A172 (cell line): ENCODE data around the gene SATB2. TPM values are rescaled to one million over a fixed set of nuclear protein-coding genes. Genes with fewer than 3 reads are reported as not detected.

Experiments
- DNase-seq: peaks from one replicate; pipeline ENCODE4 v3.0.0-alpha.2; 2015; ENCODE audit warnings: low spot score
- total RNA-seq: library from RNA; depleted of rRNA; stranded (reverse); fragments of >200 nt; shearing (Covaris generic); gene quantifications from 2 replicates; pipeline ENCODE4 v1.2.3, GENCODE V29; 2014

SATB2 gene
- total RNA-seq, 1 experiment from 2014 or later = 10.2 TPM

DNA sequence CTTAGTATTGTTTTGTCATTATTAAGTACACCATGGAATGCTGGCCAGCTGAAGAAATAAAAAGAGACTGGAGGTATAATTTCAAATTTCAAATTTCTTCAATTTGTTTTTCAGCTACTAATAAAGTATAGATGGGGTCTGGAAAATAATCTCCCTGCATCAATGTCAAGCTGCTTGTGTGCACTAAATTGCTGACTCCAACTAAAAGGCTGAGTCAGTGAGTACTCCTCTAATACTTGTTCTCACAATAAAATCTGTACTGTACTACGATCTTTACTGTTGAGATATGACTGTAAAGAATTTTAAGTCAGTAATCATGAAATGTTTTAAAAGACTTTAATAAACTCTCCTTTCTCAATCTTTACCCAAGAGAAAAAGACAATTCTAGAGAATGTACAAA lies 131.9 kb downstream of the SATB2 start:
- DNase-seq = no peak

DNA sequence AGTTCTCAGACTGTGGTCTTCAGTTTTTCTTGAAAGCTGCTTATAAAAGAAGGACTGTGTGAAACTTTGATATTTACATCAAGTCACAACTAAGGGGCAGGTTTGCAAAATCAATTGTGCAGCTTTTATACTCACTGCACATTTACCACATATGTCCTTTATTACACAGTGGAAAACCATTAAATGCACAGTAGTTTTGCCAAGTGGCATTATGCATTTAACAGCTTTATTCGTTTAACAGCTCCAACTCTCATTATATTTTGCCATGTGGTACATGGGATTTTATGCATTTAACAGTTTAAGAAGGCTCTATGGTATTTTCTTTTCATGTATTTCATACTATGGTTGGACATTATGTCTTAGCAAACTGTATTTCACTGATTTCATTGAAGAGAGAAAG lies 135.6 kb downstream of the SATB2 start:
- no peak for DNase-seq

DNA sequence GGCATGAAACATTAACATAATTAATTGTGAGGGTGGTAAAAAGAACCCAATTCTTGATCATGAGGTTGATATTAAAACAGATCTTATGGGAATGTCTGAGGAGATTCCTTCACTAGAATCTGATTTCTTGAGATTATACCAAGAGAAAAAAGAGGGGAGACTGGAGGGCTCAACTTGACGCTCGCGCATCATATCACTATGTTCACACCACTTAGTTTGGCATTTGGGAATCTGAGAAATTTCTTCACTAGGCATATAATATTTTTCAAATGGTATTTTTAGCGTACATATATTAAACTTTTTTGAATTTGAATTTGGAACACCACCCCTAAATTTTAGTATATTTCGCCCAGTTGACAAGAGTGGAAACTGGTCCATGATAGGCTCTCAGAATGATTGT lies 140.1 kb downstream of the SATB2 start:
- no peak for DNase-seq

DNA sequence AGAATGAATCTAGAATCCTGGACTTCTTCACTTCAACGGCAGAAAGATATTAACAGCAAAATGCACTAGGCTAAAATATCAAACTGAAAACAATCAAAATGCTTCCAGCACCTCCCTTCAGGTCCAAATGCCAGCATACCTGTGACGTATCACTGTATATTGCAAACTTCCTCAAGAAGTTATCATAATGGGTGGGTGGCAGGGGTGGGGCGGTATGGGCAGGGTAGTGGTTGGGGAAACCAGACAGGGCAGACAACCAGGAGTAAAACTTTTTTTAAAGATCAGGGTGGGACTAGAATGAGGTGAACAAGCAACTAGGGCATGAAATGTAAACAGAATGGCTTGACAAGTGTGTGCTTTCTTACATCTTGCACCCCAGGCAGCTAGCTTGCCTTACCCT lies 140.9 kb downstream of the SATB2 start:
- no peak for DNase-seq

DNA sequence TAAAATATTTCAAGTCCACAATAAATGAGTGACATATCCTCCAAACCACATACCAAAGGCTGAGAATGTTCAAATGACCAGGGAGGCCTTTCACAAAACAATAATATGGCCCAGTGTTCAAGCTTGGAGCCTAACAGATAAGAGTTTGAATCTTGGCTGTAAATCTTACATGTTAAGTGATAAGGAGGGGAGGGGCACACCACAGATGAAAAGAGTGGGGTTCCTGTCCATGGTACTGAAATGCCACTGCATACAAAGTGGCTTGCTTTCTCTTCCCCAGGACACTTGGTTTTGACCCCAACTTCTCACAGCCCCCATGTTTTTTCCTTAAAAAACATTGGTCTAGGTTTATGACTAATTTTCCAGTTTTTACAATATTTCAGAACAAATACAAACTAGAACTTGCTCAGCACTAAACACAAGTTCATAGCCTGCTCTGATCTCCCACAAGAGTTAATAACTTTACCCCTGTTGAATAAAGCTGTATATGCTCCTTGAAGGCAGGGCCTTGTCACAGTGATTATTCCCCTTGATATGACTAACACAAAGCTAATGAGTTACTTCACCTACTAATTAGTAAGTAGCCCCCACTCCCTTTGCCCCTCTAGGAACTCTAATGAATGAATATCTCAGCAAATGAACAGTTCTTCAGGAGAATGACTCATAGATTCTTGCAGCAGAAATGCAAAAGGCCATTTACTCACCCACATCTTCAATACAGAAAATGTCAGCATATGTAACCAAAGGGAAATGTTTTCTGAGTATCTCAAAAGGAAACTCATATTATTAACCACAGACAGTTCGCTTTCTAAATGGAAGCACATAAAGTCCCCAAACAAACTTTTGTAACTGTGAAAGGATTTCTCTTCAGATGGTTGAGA lies 142.2 kb downstream of the SATB2 start:
- DNase-seq = peak; percentile 49

DNA sequence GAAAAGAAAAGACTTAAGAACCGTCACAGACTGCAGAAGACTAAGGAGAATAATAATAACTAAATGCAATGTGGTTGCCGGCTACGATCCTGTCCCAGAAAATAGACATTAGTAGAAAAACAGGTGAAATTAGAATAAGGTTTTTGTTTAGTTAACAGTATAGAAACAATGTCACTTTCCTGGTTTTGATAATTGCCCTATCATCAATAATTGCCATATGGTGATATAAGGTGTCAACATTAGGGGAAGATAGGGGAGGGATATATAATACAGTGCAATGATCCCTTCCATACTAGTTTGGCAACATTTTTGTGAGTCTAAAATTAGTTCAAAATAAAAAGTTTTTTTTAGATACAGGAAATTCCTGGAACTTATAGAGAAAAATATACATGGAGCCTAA lies 144.8 kb downstream of the SATB2 start:
- DNase-seq = no peak

DNA sequence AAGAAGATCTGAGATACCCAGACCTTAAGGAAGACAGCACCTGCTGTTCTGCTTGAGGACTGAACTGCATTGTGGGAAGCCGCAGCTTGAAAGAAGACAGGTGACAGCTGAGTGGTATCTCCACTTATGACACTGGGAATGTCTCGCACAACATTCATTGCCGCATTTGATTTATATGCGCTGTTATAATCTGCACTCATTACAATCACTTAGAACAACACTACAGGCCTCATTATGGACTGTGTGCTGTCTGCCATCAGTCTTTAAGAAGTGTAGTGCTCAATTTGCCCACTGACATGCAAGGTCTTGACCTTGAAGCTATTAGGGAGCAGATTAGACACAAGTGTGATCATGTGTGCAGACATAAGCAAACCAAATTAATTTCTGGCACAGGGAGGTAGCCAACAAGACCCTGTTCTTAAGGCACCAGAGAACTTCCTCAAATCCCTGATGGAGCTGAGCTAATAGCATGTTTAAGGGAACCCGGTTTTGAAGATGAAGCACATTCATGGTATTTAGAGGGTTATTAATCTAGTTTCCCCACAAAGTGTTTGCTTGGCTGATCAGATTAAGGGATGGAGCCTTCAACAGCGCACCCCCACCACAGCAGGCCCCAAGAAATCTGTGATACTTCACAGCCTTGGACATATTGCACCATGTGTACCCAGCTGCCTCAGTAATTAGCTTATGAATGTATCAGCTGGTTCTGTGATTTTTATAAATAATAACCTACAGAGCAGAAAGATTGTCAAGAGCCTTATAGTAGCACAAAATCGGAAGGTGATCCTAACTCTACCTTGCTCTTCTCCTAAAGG lies 146.8 kb downstream of the SATB2 start:
- no peak for DNase-seq

DNA sequence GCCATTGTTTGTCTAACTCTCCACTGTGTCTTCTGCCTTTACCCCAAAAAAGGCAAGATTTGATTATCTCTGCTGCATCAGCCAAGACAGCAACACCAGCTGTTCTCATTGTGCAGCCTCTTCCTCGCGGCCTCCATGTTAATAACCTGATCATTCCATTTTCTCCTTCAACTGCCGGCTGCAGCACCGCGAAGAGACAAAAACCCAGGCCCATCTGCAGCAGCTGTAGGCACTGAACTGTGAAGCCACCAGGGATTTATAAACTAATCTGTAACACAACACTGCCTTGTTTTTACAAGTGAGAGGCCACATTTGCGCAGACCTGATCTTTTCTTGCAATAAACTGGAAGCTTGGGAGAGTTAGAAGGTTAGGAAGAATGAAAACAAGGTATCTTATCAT lies 147.8 kb downstream of the SATB2 start:
- DNase-seq = no peak

DNA sequence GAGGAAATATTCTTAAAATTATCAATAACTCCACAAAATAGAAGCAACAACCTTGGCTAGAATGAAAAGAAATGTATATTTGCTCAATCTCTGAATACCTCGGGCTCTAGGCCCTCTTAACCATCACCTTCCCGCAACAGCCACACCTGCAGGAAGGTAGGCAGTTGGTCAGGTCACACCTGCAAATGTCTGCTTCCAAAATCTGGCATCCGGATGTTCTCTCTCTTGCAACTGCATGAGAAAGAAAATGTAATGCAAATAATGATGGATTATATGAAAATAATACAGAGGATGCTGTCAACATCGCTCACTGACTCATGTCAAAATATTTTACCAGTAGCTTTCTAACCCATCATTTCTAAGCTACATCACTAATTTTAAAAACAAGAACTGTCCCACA lies 148.3 kb downstream of the SATB2 start:
- no peak for DNase-seq

DNA sequence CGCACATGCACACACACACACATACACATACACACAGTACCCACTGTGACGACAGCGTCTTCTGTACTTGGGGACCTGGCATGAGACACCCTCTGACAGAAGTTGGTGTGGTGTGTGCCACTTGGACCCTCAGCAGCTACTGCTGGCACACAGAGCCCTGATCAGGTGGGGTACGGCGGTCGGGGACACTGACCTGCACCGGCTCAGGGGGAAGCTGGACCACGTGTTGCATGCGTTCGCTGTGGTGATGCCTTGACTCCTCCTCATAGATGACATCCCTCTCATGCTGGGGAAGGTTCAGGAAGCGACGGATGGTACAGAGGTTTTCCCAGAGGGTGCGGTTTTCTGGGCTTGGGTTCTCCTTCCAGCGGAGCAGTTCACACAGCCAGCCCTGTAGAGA lies 149.2 kb downstream of the SATB2 start:
- no peak for DNase-seq

DNA sequence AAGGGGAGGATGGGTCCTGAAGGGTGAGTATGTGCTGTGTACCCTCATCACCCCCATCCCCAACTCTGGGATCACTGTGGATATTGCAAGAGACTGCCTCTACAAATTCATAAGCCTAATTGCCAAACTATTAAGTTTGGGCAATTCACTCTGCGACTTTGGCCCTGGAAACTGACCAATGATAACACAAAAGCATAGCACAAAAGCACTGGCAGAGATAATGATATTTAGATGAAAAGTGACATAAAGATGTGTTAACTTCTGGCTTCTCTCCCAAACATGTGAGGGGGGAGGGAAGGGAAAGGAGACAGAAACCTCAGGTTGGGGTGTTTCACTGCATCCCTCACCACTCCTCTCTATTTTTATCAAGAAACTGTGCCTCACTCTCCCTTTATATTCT lies 150.3 kb downstream of the SATB2 start:
- DNase-seq = no peak

DNA sequence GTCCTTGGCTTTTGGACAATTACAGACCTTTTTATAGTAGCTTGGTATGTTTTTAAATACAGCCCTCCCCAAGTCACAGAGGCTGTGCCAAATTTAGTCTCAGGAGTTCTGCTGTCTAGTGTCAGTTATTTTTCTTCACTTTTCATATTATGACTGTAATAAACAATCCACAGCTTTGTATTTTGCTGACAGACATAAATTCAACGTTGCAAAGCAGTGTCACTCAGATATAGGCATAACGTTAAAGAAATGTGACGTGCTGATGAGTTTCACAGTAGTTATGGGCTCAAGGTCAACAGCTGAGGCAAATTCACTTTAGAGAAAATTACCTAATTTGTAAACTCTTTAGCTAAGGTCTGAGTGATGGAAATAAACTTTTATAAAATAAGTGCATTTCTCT lies 151.6 kb downstream of the SATB2 start:
- DNase-seq = no peak

DNA sequence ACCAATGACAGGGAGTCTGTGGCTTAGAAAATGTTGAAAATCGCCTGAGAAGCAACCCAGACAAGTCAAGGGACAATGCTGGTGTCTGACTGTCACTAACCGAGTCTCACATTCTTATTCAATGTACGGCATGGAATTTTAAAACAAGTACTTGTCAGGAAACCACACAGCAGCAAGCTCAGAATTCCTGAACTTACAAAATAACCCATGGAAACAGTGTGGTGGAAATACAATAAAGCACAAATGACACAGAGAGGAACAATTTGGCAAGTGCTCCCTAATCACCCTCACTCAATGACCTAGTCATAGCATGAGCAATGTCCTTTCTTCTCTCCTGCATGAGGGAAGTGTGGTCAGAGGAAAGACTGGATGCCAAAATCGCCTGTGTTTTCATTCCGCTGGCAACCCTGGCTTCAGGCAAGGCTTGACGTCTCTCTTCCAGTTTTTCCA lies 154.0 kb downstream of the SATB2 start:
- peak; percentile 97 for DNase-seq

DNA sequence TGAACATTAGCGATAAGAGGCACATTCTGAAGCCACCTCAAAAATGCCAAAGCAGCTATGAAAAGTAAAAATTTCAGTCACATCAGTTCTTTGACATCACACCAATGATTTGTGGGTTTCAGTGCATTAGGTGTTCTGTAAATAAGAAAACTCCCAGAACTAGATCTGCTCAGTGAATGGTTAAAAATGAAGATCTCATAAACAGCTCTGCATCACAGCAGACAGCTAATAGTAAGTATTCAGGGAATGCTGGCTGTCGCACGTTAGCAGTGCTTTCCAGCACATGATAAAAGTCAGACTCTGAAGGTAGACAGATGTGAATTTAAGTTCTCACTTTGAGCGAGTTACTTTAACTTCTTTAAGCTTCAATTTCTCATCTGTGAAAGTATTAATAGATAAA lies 154.9 kb downstream of the SATB2 start:
- DNase-seq = peak; percentile 8

DNA sequence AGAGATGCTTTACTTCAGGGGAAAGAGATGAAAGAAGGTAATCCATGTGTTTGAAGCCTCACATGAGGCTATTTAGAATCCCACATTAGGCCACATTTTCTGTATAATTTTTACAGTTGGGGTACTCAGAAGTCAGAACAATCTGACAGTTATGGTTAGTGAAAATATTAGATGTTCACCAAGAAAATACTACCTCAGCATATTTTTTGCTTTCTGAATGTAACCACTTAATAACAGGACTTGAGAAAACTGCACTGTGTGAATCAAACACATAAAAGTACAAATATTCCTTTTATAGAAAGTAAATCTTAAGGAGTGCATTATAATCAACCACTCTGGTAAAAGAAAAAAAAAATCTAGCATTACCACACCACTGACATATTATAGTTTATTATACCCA lies 169.3 kb downstream of the SATB2 start:
- DNase-seq = no peak

DNA sequence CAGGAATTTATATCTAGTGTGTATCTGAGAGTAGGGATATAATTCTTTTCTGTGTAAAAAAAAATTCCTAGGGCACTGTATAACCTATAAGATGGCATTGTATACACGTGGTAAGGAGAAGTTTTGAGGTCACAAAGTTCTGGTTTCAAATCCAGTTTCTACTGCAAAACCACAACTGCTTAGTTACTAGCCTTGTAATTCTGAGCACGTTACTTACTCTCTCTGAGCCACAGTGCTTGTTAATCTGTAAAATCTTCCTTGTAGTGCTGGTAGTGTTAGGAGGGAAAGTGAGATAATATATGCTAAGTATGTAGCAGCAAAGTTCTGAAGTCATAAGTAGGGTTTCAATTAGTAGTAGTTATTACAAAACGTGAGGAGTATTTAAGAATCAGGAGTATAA lies 175.4 kb downstream of the SATB2 start:
- no peak for DNase-seq

DNA sequence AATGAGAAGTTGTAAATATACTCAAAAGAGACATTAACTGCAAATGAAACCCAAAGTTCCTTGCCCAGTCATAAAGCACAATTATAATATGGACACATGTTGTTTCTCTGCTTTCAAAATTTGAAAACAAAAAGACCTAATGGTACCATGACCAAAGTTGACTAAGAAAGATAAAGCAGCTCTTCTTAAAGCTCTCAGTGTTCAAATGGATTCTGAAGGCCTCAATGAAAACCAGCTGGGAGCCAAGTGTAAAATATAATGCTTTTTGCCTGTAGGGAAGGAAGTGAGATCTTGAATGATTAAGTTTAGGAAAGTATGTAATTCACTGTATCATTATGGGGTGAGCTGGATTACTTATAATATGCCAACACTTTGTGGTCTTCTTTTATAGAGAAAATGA lies 178.6 kb downstream of the SATB2 start:
- DNase-seq = no peak

DNA sequence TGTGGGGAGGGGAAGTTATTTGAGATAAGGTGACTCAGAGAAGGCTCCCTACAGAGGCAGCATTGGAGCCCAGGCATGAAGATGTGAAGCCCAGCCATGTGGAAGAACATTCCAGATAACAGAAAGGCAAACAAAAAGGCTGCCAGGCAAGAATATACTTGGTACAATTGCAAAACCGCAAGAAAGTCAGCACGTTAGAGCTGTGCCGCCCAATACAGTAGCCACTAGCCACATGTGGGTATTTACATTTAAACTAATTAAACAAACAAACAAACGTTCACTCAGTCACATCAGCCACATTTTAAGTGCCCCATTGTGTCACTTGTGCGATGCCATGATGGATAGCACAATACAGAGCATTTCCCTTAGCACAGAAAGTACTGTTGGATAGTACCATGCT lies 179.6 kb downstream of the SATB2 start:
- DNase-seq = no peak

DNA sequence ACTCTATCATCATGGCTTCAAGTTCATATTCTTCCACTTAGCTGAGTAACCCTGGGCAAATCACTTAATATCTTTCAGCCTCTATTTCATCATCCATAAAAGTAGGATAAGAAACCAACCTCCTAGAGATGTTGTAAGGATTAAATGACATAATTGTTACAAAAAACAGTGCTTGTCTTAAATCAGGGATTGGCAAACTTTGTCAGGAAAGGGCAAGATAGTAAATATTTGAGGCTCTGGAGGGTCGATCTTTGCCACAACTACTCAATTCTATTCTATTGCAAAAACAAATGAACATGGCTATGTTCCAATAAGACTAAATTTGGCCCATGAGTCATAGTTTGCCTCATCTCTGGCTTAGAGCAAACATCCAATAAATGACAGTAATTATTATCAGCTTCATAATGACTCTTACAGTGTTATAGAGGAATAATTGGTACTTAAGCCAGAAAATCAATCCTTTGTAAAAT lies 184.7 kb downstream of the SATB2 start:
- DNase-seq = peak; percentile 4

DNA sequence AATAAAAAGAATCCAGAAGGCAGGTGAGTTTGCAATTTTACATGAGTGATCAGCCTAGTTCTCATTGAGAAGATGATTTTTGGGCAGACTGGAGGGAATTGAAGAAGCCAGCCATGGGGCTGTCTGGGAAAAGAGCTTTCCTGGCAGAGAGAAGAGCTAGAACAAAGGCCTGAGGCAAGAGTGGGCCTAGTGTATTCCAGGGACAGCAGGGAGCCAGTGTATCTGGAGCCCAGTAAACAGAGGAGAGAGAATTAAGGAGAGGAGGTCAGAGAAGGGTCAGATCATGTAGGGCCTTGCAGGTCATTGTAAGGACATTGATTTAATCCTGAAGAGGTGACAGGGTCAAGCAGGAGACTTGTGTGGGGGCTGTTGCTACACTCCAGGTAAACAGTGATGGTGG lies 195.8 kb downstream of the SATB2 start:
- DNase-seq = no peak

DNA sequence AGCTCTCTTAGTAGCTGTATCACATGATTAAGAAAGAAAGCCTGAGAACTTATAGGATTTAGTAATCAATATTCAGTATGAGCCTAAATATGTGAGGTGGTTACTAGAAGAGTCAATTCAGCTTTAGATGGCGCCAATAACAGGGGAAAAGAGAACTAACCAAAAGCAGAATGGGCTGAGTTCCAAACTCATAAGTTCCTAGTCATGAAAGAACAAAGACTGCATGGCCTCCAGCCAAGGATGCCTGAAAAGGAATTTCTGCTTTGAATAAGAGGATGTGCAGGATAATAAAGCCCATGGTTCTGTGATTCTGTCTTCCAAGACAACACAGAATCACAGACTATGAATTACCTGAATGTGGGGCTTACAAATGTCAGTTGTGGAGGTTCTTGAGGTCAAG lies 196.5 kb downstream of the SATB2 start:
- DNase-seq = no peak

DNA sequence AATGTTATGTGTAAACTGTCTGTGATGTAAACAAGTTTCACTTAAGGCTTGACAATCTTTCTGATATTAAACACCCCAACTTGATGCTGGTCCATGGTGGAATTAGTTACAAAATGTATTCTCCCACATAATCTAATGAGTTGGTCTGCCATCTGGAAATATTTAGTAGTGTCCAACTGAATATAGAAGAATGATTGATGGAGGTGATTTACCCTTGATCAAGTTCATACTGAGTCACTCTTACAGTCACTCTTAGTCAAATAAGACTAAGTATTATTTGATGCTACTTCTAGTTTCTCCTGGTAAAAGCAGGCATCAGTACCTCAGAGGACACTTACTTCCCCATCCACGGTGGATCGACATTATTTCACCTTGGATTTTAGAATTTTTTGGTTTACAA lies 198.1 kb downstream of the SATB2 start:
- DNase-seq = no peak

DNA sequence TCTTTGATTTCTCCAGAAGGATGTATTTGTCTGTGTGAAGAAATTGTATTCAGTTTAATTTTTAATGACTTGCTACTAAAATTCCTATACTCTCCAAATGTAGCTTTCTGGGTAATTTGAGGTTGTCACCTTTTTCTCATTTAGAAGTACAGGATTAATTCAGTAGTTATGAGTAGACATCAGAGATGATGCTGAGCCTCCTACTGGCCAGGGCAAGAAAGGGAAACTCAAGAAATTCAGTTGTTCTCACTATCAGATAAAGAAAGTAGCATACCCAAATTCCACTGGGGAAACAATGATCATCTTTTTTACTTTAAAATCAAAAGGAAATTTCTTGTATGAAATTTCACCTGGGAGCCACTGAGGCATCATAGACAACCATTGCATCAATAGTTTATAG lies 199.4 kb downstream of the SATB2 start:
- no peak for DNase-seq
